GM12878 (cell line): ENCODE measurements around the gene MAVS. TPM values are rescaled to one million over a fixed set of nuclear protein-coding genes. Genes with fewer than 3 reads are reported as not detected.

Experiments used
- ATAC-seq: fragments of 200-7000 bp; cut with Tn5 transposase; 3 replicates; pipeline ENCODE4 v1.9.1; 2020; ENCODE audit warnings: mild to moderate bottlenecking, moderate library complexity
- BruUV-seq: library from RNA; stranded (reverse); fragments of 400-500 nt; replicated peaks from 2 replicates; lab custom pipeline; 2021; lab: Mats Ljungman, UMichigan
- CTCF ChIA-PET: fragments of 300-600 bp; sonication (Branson Sonifier 250); formaldehyde crosslinking; extraction: SDS; loops from one replicate; lab custom pipeline; 2021; ENCODE audit warnings: inconsistent platforms; lab: Yijun Ruan, JAX
- POLR2A ChIA-PET: fragments of 350-600 bp; formaldehyde crosslinking; extraction: SDS; loops from one replicate; lab custom pipeline; 2021; ENCODE audit warnings: inconsistent platforms; lab: Charles Lee
- RAD21 ChIA-PET: fragments of 300-600 bp; sonication (Branson Sonifier 250); formaldehyde crosslinking; loops from one replicate; lab custom pipeline; 2023; ENCODE audit warnings: antibody characterized with exemption; ENCODE audit not compliant: unreplicated experiment; lab: Charles Lee
- SMC1A ChIA-PET: fragments of 300-600 bp; sonication (Branson Sonifier 250); formaldehyde crosslinking; loops from one replicate; lab custom pipeline; 2023; ENCODE audit not compliant: unreplicated experiment, uncharacterized antibody; lab: Charles Lee
- DNase-seq: peaks from one replicate; pipeline ENCODE4 v3.0.0-alpha.2; 2011; ENCODE audit warnings: low read depth, low spot score
- FAIRE-seq: peaks from 3 replicates; lab custom pipeline; 2011; peaks lifted over from hg19 to GRCh38; lab: Jason Lieb, UNC
- H2AFZ ChIP-seq: 2 replicates; pipeline ENCODE4 v1.6.0; 2011; ENCODE audit warnings: low read depth, low read length, control low read depth; ENCODE audit not compliant: control insufficient read depth
- H3K27ac ChIP-seq: 2 replicates; pipeline ENCODE4 v1.5.1; 2011; ENCODE audit warnings: control low read depth; ENCODE audit not compliant: control insufficient read depth, insufficient read depth
- H3K27me3 ChIP-seq, 2 experiments: replicated peaks in 1 of 2; 2 replicates each; pipeline versions ENCODE4 v1.6.0 to v1.6.1; 2011; ENCODE audit warnings: low read length in 1 of 2; ENCODE audit not compliant: control insufficient read depth in 2 of 2, insufficient read depth in 2 of 2
- H3K36me3 ChIP-seq, 2 experiments: 2 replicates each; pipeline ENCODE4 v1.5.1; 2011; ENCODE audit warnings: low read length in 1 of 2; ENCODE audit not compliant: control insufficient read depth in 2 of 2, insufficient read depth in 2 of 2
- H3K4me1 ChIP-seq: 2 replicates; pipeline ENCODE4 v1.6.1; 2011; ENCODE audit warnings: mild to moderate bottlenecking, low read length, moderate library complexity, mixed read lengths; ENCODE audit not compliant: control insufficient read depth, insufficient read depth
- H3K4me2 ChIP-seq: 2 replicates; pipeline ENCODE4 v1.6.0; 2011; ENCODE audit warnings: control low read depth; ENCODE audit not compliant: control insufficient read depth, insufficient read depth
- H3K4me3 ChIP-seq: fragments of 200-600 bp; sonication (generic); 2 replicates; pipeline ENCODE4 v1.5.1; 2016
- H3K79me2 ChIP-seq: 2 replicates; pipeline ENCODE4 v1.6.0; 2011; ENCODE audit warnings: low read length; ENCODE audit not compliant: control insufficient read depth, insufficient read depth
- H3K9ac ChIP-seq: 2 replicates; pipeline ENCODE4 v1.8.0; 2011; ENCODE audit warnings: low read length, control low read depth, mixed read lengths; ENCODE audit not compliant: control insufficient read depth, insufficient read depth
- H3K9me3 ChIP-seq: replicated peaks from 3 replicates; pipeline ENCODE4 v1.5.1; 2011; ENCODE audit warnings: mild to moderate bottlenecking, low read length; ENCODE audit not compliant: control insufficient read depth, insufficient read depth
- H4K20me1 ChIP-seq: 2 replicates; pipeline ENCODE4 v1.6.0; 2011; ENCODE audit not compliant: control insufficient read depth, insufficient read depth
- BRCA1 ChIP-seq: IDR thresholded peaks from 2 replicates; pipeline ENCODE4 v1.6.1; 2011; ENCODE audit warnings: low read depth, low read length, improper control_type of control experiment
- CHD1 ChIP-seq: IDR thresholded peaks from 2 replicates; pipeline ENCODE4 v1.6.1; 2012; ENCODE audit warnings: low read depth, low read length, improper control_type of control experiment
- EZH2 ChIP-seq: IDR thresholded peaks from 2 replicates; pipeline ENCODE4 v1.6.1; 2012; ENCODE audit warnings: low read depth, mild to moderate bottlenecking, control low read depth, inconsistent platforms, low read length, borderline replicate concordance; ENCODE audit not compliant: control insufficient read depth
- HSF1 ChIP-seq: fragments of 150-350 bp; IDR thresholded peaks from 2 replicates; pipeline ENCODE4 v1.6.1; 2014; ENCODE audit warnings: mild to moderate bottlenecking, low read depth, low read length
- IRF3 ChIP-seq: fragments of 450-650 bp; IDR thresholded peaks from 2 replicates; pipeline ENCODE4 v1.6.1; 2014; ENCODE audit warnings: mild to moderate bottlenecking
- JUNB ChIP-seq: IDR thresholded peaks from 2 replicates; pipeline ENCODE4 v1.6.1; 2016; ENCODE audit warnings: antibody characterized with exemption, mild to moderate bottlenecking
- MYB ChIP-seq: fragments of 150-350 bp; IDR thresholded peaks from 2 replicates; pipeline ENCODE4 v1.6.1; 2014; ENCODE audit warnings: mild to moderate bottlenecking, low read depth, low read length, borderline replicate concordance
- NFYA ChIP-seq: IDR thresholded peaks from 2 replicates; pipeline ENCODE4 v1.6.1; 2011; ENCODE audit warnings: low read depth, mild to moderate bottlenecking, low read length, improper control_type of control experiment, borderline replicate concordance
- NKRF ChIP-seq: fragments of 450-650 bp; conservative IDR thresholded peaks from 2 replicates; pipeline ENCODE4 v1.6.1; 2017; ENCODE audit warnings: mild to moderate bottlenecking, moderate library complexity
- NR2C2 ChIP-seq: IDR thresholded peaks from 2 replicates; pipeline ENCODE4 v1.6.1; 2011; ENCODE audit warnings: borderline replicate concordance, low read depth; ENCODE audit not compliant: control insufficient read depth, insufficient read length
- SIN3A ChIP-seq: IDR thresholded peaks from 2 replicates; pipeline ENCODE4 v1.6.1; 2012; ENCODE audit warnings: low read depth, low read length, improper control_type of control experiment
- SMAD5 ChIP-seq: IDR thresholded peaks from 2 replicates; pipeline ENCODE4 v1.6.1; 2016; ENCODE audit warnings: antibody characterized with exemption, low read depth
- SREBF2 ChIP-seq: IDR thresholded peaks from 2 replicates; pipeline ENCODE4 v1.6.1; 2012; ENCODE audit warnings: mild to moderate bottlenecking, low read length
- SRF ChIP-seq, 2 experiments: IDR thresholded peaks; 2 replicates each; pipeline ENCODE4 v1.6.1; 2011; ENCODE audit warnings: low read depth in 2 of 2, low read length in 2 of 2, mild to moderate bottlenecking in 1 of 2, moderate library complexity in 1 of 2
- SUZ12 ChIP-seq: fragments of 200-600 bp; sonication (generic); IDR thresholded peaks from one replicate; pipeline ENCODE4 v1.6.1; 2018; ENCODE audit warnings: antibody characterized with exemption, mild to moderate bottlenecking; ENCODE audit not compliant: unreplicated experiment
- YY1 ChIP-seq: IDR thresholded peaks from 2 replicates; pipeline ENCODE4 v1.6.1; 2011; ENCODE audit warnings: low read depth, mild to moderate bottlenecking, low read length
- WGBS: methylation state at CpG from one replicate; pipeline ENCODE4 v1.1.6; 2016; ENCODE audit warnings: low lambda C conversion rate; ENCODE audit not compliant: insufficient replicate concordance, insufficient coverage; ENCODE audit errors: missing lambda C conversion rate; 5-methylcytosine and 5-hydroxymethylcytosine counted together
- in situ Hi-C: fragments of 300-500 bp; cut with MboI; formaldehyde crosslinking; loops from 9 replicates; pipeline ENCODE4 v1.14.3; 2018; ENCODE audit warnings: mixed read lengths
- intact Hi-C: fragments of 100-400 bp; cut with micrococcal nuclease; formaldehyde crosslinking; loops from one replicate; pipeline ENCODE4 v1.14.2; 2022; ENCODE audit not compliant: unreplicated experiment
- polyA plus RNA-seq, 11 experiments: library from polyadenylated mRNA; depleted of rRNA in 4 of 11; unstranded in 6 of 11; stranded (reverse) in 5 of 11; fragments of >200 nt; fragmentation: Nextera tagmentation in 4 of 11; fragmentation: Illumina TruSeq in 1 of 11; extraction: Ambion mirVana in 4 of 11; extraction: Trizol in 1 of 11; gene quantifications; 1 replicate in 1 of 11; 2 replicates in 10 of 11; pipeline versions ENCODE4 v1.2.1 to v1.2.3, GENCODE V29; 2011 to 2016; ENCODE audit warnings: inconsistent platforms in 2 of 11, missing spikeins in 2 of 11, low read depth in 1 of 11
- total RNA-seq, 4 experiments: library from RNA; depleted of rRNA in 3 of 4; stranded (reverse); fragments of >200 nt in 3 of 4; fragmentation: Illumina TruSeq in 1 of 4; extraction: Trizol in 1 of 4; gene quantifications; 2 replicates each; pipeline versions ENCODE4 v1.2.1 to v1.2.3, GENCODE V29; 2013 to 2021

Gene MAVS
- total and polyA plus RNA-seq, 10 of the 15 experiments (the other 5 are each of a cell fraction or from before 2014, with no cell fraction given): 1.6 to 25.2 (median 12.6) TPM

DNA sequence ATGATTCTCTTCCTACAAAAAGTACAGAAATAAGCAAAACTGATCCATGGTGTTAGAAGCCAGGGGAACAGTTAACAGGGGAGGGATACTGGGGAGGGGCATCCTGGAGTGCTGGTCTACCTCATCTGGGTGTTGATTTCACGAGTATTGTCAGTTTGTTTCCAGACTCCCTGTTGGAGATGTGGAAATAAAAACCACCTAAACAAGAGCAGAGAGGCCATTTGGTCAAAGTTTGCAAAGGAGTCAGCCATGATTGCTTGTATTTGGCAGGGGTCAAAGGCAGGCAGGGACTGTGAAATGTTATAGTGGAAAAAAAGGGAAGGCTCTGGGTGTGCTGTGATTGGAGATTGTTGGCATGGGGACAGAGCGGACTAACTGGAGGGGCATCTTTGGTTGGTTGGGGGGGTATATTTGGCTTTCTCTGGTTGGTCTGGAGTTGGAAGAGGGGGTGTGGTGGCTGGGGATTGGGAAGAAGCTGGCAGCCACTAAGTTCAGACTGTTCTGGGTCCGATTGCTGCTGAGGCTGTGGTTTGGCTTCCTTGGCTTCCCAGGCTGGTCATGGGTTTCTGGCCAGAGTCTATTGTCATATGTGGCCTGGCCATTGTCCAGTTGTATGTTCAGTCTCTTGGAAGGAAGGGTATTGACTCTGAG lies 27.7 kb downstream of the MAVS start:
- no peak for FAIRE-seq

More for the DNA sequence above, 27.7 kb downstream of the MAVS start:
- H3K9ac ChIP-seq: no peak overlapping the region
- no peak overlapping the region for H2AFZ ChIP-seq
- CTCF ChIA-PET: interaction anchor here (1.2 kb wide), 1 partner anchor 19 kb away, joined by 5 read pairs; no protein-coding TSS in a partner anchor
- SMC1A ChIA-PET: no interaction called here
- WGBS: 81% methylated on average over 3 of the region's 3 CpGs
- TSS peak; percentile 42 for BruUV-seq
- TF ChIP-seq JUNB (no peak), CHD1 (no peak), SRF (IDR thresholded peaks at IDR 0.05; ENCODE audit: low read depth in 2 of 2, low read length in 2 of 2) (no peak), EZH2 (no peak), SIN3A (no peak), BRCA1 (no peak), SREBF2 (no peak), SUZ12 (no peak), SMAD5 (no peak), NKRF (no peak), NR2C2 (no peak), HSF1 (no peak), NFYA (no peak), IRF3 (no peak), YY1 (no peak), MYB (no peak)
- TF ChIP-seq, all 136 proteins: peak for 0
- RAD21 ChIA-PET: no interaction called here
- no peaks in the 10 kb centered on the region; a peak in 2 of 4 replicates for H3K36me3 ChIP-seq
- H3K4me1 ChIP-seq: no peaks in the 10 kb centered on the region
- H3K79me2 ChIP-seq: no peaks in the 10 kb centered on the region
- intact Hi-C loops (no loop called here), in situ Hi-C loops (no loop called here)
- POLR2A ChIA-PET: no interaction called here
- no peak overlapping the region for H3K4me2 ChIP-seq
- no peaks in the 10 kb centered on the region for H4K20me1 ChIP-seq
- H3K27me3 ChIP-seq: no peaks in the 10 kb centered on the region
- DNase-seq (no peak), ATAC-seq (no peak)
- H3K4me3 ChIP-seq: no peak overlapping the region
- no peaks in the 10 kb centered on the region for H3K9me3 ChIP-seq
- H3K27ac ChIP-seq: no peak overlapping the region
